Fibroblast of the aortic adventitia (primary cell): ENCODE measurements around the gene JMJD1C. TPM values are rescaled to one million over a fixed set of nuclear protein-coding genes. Genes with fewer than 3 reads are reported as not detected.

Experiments used
- DNase-seq: peaks from one replicate; pipeline ENCODE4 v3.0.0-alpha.2; 2010; ENCODE audit warnings: low read depth
- H3K4me3 ChIP-seq: 2 replicates; pipeline ENCODE4 v1.5.1; 2011; ENCODE audit warnings: low read depth, mild to moderate bottlenecking, control low read depth, low read length, moderate library complexity
- CTCF ChIP-seq: IDR thresholded peaks from 2 replicates; pipeline ENCODE4 v1.5.1; 2011; ENCODE audit warnings: mild to moderate bottlenecking, low read length, control low read depth, inconsistent platforms; ENCODE audit not compliant: insufficient read depth
- total RNA-seq: library from RNA; depleted of rRNA; stranded (reverse); fragments of >200 nt; gene quantifications from 2 replicates; pipeline ENCODE4 v1.2.3, GENCODE V29; 2012; ENCODE audit warnings: low replicate concordance

The JMJD1C gene
- total RNA-seq, 1 donor: 120 TPM

- TF ChIP-seq CTCF: no peak
- no peak overlapping the region for H3K4me3 ChIP-seq
- no peak for DNase-seq
Observed at GRCh38 chr10:63421591-63421990, 44.2 kb downstream of the JMJD1C start.

- TF ChIP-seq CTCF: no peak
- peak; percentile 54 for DNase-seq
- H3K4me3 ChIP-seq: no peak overlapping the region
Observed at GRCh38 chr10:63416376-63416775, 49.4 kb downstream of the JMJD1C start.

- no peak for TF ChIP-seq CTCF
- H3K4me3 ChIP-seq: no peak overlapping the region
- no peak for DNase-seq
Observed at GRCh38 chr10:63415640-63416244, 50.0 kb downstream of the JMJD1C start.

GRCh38 chr10:63414481-63415260 is 51.1 kb downstream of the JMJD1C start:
- H3K4me3 ChIP-seq: no peak overlapping the region
- DNase-seq: peak; percentile 44
- TF ChIP-seq CTCF: no peak

GRCh38 chr10:63413429-63413828 is 52.3 kb downstream of the JMJD1C start:
- H3K4me3 ChIP-seq: no peak overlapping the region
- DNase-seq: no peak
- no peak for TF ChIP-seq CTCF

- DNase-seq: no peak
- TF ChIP-seq CTCF: no peak
- no peak overlapping the region for H3K4me3 ChIP-seq
Observed at GRCh38 chr10:63412304-63412703, 53.5 kb downstream of the JMJD1C start.

GRCh38 chr10:63410633-63411032 is 55.1 kb downstream of the JMJD1C start:
- no peak for DNase-seq
- no peak overlapping the region for H3K4me3 ChIP-seq
- TF ChIP-seq CTCF: no peak
